ENCODE results near the gene C1orf210.

C1orf210 gene

DNA sequence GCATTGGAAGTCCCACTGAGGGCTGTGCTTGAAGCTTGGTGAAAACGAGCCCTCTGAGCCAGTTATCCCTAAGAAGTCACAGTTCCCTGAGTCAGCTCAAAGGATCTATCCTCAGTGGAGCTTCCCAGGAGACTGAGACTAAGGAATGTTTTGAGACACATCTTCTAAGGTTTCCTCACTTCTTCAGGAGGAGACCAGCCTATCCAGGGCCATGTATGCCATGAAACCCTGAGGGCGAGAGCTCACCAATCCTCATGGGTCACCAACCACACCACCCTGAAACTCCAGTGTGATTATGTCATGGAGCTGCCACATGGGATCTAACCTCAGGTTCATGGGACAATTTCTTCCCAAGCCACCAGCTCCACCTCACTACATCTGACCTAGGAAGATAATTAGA is 7.8 kb upstream of the C1orf210 start:
- no peak for DNase-seq

DNA sequence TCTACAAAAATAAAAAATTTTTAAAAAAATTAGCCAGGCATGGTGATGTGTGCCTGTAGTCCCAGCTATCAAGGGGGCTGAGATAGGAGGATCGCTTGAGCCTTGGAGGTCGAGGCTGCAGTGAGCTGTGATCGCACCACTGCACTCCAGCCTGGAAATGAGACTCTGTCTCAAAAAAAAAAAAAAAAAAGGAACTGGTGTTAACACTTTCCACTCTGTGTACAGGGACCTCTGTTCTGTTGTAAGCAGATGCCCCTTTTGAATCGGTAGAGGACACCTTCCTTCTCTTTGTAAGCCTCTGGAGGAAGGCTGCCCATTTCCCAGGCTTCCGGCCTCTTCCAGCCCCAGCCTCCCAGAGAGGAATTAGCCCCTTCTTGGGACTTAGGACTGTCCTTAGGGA is 7.3 kb upstream of the C1orf210 start:
- DNase-seq, result no peak

GRCh38 chr1:43292216-43292615 is 6.8 kb upstream of the C1orf210 start:
- DNase-seq, result no peak

DNA sequence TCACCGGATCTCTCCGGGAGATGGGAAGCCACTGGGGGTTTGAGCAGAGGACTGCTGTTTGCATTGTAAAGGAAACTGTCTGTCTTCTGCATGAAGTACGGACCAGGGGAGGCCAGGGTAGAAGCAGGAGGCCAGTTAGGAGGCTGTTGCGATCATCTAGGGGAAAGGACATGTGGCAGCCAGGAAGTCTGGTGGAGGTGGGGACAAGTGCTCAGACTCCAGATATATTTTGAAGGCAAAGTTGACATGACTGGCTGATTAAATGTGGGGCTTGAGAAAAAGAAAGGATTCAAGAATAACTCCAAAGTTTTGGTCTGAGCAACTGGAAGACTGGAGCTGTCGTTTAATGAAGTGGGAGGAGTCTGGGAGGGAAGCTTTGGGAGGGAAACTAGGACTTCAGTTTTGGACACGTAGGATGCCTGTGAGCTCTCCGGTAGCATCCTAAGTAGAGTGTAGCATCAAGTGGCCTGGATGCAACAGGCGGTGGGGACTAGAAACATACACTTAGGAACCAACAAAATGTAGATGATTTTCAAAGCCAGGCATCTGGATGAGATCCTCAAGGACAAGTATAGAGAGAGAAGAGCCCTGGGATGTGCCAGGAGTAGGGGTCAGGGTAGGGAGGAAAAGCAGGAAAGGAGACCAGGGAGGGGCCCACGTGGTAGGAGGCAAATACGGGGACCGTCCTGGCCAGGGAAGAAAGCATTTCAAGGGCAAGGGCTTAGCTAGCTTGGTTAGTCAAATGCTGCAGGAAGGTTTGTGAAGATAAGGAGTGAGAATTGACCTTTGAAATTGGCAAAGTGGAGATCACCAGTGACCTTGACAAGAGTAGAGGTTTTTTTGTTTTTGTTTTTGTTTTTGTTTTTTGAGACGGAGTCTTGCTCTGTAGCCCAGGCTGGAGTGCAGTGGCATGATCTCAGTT is 3.7 kb upstream of the C1orf210 start:
- DNase-seq, result no peak

GRCh38 chr1:43288058-43288784 is 2.8 kb upstream of the C1orf210 start:
- no peak for DNase-seq

DNA sequence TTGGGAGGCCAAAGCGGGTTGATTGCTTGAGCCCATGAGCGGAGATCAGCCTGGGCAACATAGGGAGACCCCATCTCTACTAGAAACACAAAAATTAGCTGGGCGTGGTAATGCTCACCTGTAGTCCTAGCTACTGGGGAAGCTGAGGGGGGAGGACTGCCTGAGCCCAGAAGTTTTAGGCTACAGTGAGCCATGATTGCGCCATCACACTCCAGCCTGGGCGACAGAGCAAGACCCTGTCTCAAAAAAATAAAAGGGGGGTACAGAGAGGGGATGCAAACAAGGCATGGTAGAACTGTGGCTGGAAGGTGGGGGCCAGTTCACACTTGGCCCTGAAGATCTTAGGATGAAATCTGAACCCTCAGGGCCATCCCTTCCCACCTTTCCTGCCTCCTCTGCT is 1.2 kb upstream of the C1orf210 start:
- no peak for DNase-seq

GRCh38 chr1:43286115-43286514 is 734 bp upstream of the C1orf210 start:
- no peak for DNase-seq

GRCh38 chr1:43284546-43285110 is 753 bp downstream of the C1orf210 start:
- DNase-seq, result no peak

DNA sequence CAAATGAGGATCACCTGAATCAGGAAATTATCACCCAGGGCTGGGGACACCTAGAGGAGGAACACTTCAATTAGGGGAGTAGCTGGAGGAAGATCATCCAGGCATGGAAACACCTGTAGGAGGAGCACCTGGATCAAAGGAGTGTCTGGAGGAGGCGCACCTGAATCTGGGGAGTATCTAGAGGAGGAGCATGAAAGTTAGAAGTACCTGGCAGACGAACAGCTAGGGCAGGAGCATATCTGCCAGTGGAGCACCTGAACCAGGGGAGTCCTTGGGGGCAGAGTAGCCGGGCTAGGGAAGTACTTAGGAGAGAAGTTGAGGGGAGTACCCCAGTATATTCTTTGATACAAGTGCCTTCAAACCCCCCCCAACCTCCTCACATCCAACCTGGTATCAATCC is 1.3 kb downstream of the C1orf210 start:
- no peak for DNase-seq

DNA sequence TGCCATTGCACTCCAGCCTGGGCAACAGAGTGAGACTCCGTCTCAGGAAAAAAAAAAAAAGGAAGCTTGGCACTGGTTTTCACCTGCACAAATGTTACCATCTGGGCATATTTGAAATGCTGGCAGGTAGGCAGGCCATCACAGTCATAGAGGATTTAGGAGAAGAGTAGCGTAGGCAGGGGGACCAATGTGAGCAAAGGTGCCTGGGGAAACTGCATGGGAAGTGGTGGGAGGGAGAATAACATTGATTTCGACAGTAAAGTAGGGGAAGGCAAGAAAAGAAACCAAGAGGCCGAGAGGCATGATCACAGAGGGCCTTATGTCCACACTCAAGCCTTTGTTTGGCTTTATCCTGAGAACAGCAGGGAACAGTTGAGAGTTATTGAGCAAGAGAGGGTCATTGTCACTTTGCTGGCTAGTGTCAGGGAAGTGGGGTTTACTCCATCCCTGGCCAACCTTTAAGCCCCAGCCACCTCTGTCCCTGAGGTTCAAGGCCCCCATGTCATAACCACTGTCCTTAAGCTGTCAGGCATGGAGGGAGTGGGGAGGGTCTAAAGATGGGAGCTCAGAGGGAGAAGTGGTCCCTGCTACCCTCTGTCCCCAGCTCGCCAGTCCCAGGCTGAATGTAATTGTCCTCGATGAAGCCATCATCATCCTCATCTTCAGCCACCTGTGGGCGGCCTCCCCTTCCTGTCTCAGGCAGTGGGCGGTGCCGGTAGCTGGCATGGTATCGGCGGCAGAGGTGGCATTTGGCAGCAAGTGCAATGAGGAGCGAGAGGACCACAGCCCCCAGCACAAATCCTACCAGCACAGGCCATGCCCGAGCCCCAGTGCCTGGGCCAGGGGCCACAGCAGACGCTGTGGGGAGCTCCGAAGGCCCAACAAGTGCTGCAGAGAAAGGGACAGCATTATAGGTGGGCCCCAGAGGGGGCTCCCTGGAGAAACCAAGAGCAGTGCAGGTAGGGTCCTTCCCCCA is 2.9 kb downstream of the C1orf210 start:
- no peak for DNase-seq

DNA sequence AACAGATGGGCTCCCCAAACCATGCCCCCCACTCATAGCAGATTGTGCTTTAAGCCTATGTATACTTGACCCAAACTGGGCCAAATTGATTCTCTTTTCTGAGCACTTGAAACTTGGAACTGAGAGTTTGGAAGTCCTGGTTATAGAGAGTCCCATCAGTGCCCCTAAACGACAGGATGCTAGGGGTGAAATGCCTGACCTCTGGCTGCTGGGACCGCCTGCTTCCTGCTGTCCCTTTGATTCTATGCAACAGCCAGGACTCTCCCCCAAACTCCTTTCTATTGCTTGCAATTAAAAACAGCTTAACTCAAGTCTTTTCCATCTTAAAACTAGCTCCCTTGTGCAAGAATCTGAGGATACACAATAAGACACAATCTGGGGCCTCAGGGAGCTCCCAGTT is 4.7 kb downstream of the C1orf210 start:
- DNase-seq, result no peak

DNA sequence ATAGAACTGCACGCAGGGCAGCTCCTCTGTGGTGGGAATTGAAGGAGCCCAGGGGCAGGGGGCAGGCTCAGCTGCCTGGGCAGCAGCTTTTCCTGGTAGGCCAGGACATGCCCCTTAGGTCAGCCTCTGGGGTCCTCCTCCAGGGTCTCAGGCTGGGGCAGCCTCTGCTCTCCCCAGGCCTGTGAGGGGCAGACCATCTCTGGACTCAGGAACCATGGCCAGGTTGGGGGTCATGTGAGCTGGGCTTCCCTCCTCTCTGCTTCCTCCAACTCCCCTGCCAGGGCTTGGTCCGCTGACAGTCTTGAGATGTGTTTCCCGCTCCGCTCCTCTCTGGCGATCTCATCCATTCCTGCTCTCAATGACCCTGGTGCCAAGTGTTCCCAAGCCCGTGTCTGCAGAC is 5.7 kb downstream of the C1orf210 start:
- DNase-seq, result no peak

- DNase-seq, result no peak
Measured at GRCh38 chr1:43279161-43279560, 6.2 kb downstream of the C1orf210 start.

- DNase-seq, result no peak
Measured at GRCh38 chr1:43277116-43277876, 8.1 kb downstream of the C1orf210 start.

DNA sequence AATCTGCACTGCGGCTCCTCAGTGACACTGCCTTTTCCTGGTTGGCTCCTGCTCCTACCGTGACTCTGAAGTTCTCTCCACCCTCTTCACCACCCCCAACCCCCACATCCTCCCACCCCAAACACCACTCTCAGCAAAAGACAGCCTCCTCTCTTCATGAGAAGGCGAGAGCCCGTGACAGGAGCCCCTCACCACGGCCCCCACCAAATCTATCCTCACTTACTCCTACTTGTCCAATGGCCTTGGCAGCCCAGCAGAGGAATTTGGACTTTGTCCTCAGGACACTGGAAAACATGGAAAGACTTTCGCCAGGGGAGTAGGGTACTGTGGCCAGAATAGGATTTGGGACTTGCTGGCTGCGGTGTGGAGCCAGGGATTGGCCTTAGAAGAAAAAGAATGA is 8.7 kb downstream of the C1orf210 start:
- DNase-seq, result no peak

DNA sequence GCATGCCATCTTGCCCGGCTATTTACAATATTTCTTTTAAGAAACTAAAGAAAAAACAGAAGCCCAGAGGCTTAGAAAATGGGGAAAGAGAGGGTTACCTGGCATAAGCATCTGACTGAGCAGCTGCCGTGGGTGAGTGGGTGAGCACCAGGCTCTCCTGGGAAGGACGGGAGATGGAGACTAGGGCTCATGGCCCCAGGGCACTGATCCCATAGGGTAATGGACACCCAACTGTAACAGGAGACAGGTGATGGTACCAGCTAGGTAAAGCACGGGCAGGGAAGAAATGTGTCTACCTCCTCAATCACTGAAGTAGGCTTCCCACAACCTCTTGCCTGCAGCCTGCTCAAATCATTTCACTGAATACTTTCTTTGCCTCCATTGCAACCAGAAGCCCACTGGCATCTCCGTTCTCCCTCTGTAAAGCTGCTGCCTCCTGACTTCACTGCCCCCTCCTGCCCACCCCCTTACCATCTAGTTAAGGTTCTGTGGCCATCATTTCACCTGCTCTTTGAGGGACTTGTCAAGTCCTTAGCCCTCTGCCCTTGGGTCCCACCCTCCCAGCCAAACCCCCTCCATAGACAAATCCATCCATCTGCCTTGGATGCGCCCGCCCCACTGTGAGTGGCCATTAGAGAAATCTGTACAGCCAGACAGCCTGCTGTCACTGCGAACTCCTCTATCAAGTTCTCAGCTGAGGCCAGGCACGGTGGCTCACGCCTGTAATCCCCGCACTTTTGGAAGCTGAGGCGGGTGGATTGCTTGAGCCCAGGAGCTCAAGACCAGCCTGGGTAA is 9.4 kb downstream of the C1orf210 start:
- no peak for DNase-seq

DNA sequence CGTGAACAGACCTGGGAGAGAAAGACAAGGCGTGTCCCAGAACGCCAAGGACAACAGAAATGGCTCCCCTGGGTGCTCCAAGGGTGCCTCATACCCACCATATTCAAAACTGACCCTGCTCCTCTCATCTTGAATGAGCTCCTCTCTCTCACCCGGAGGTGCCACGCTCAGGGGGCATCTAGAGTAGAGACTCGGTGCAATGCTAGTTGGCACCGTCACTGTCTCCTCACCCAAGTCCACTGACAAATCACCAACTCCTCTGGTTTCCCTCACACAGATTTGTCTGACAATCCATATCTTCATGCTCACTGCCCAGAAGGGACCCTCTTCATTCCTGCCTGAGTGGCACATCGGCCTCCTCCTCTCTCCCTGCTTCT is 10.6 kb downstream of the C1orf210 start:
- DNase-seq, result no peak

DNA sequence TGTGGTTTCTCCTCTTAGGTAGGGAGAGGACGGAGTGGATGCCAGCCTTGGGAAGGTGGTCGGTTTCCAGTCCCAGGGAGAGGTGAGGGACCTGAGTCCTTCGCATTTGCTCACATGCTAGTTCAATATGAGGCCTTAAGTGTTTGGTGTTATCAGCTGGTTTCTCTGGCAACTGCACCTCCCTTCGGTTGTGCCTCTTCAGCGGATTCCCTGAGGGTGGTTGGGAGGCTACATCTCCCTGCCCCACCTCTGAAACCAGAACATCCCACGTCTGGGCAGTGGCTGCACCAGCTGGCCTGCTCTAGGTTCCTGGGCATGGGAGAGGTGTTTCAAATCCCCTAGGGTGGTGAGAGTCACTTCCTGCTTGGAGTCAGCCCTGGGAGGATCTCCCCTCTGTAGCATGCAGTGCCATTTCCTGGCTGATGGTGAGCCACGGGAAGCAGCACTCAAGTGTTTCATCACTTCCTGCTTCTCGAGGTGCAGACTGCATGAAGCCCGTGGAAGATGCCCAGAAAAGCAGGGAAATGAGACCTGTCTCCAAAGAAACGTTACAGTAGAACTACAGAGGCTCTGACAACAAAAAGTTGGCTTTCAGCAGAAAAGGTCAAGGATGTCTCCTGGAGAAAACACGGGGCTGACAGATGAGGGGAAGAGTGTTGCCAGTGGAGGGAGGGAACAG is 11.1 kb downstream of the C1orf210 start:
- DNase-seq, result no peak

GRCh38 chr1:43273708-43274107 is 11.7 kb downstream of the C1orf210 start:
- no peak for DNase-seq

All from effector CD4-positive, alpha-beta T cell (primary cell).